ENCODE data around the gene GH1.

The GH1 gene

DNA sequence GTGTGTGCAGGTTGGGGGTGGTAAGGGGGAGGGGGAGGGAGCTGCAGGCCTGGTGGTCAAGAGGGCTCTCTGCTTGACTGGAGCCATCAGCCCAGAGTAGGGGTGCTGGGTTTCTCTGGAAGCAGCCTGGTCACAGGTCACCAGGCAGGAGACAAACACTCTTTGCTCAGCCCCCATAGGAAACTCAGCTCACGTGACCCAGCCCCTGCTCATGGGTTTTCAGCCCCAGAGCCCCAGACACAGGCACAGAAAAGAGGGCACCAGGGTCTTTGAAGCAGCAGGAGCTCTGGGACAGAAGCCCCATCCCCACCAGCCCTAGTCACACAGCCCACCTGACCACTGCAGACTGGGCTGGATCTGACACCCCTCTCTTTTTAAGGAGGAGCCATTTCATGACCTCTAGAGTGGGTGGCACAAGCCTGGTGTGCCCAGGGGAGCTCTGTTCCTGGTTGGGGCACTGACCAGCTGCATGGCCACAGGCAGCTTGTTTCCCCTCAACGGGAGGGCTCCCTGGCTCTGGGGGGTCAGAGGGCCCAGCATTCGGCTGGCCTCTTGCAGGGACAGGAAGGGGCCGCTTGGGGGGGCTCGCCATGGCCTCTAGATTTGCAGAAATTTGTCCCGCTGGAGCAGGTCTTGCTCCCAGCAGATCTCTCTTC is 27.3 kb upstream of the GH1 start:
- H3K4me3 ChIP-seq (ENCODE audit: control insufficient read depth, low read depth, low read length) = no peak overlapping the region
- TF ChIP-seq, protein P1, sequence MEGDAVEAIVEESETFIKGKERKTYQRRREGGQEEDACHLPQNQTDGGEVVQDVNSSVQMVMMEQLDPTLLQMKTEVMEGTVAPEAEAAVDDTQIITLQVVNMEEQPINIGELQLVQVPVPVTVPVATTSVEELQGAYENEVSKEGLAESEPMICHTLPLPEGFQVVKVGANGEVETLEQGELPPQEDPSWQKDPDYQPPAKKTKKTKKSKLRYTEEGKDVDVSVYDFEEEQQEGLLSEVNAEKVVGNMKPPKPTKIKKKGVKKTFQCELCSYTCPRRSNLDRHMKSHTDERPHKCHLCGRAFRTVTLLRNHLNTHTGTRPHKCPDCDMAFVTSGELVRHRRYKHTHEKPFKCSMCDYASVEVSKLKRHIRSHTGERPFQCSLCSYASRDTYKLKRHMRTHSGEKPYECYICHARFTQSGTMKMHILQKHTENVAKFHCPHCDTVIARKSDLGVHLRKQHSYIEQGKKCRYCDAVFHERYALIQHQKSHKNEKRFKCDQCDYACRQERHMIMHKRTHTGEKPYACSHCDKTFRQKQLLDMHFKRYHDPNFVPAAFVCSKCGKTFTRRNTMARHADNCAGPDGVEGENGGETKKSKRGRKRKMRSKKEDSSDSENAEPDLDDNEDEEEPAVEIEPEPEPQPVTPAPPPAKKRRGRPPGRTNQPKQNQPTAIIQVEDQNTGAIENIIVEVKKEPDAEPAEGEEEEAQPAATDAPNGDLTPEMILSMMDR (IDR thresholded peaks at IDR 0.05; ENCODE audit: control insufficient read depth, insufficient read depth, low read depth, low read length, missing control alignments) = no peak
- DNase-seq (ENCODE audit: low read depth) = no peak

DNA sequence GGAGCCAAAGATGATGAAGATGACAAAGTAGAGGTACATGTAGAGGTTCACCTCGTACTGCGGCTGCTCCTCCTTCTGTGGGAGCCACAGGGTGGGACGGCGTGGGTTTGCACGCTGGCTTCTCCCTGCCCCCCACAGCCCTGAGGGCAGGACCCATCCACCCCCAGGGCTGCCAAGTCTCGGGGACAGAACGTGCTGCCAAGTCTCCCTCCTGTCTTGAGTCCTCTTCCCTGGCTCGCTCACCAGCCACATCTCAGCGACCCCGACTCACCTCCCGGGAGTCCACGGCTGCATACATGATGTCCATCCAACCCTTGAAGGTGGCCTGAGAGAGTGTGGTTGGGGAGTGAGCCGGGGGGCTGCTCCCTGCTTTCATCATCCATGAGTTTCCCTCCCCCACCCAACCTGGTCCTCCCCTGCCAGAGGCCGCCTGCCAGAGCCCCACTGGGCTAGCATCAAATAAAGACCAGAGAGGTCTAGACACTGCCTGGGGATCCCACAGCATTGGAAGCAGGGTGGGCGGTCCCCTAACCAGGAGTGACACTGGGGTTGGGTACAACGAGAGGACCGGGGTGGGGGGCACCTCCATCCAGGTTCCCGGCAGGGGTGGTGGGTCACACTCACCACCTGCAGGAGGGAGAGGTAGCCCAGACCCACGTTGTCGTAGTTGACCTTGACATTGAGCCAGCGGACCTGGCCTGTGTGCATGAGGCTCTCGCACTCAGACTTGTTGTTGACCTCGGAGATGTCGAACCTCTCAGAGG is 26.3 kb upstream of the GH1 start:
- no peak for DNase-seq (ENCODE audit: low read depth)
- TF ChIP-seq, protein P1 (IDR thresholded peaks at IDR 0.05; ENCODE audit: control insufficient read depth, insufficient read depth, low read depth, low read length, missing control alignments) = no peak
- no peak overlapping the region for H3K4me3 ChIP-seq (ENCODE audit: control insufficient read depth, low read depth, low read length)

DNA sequence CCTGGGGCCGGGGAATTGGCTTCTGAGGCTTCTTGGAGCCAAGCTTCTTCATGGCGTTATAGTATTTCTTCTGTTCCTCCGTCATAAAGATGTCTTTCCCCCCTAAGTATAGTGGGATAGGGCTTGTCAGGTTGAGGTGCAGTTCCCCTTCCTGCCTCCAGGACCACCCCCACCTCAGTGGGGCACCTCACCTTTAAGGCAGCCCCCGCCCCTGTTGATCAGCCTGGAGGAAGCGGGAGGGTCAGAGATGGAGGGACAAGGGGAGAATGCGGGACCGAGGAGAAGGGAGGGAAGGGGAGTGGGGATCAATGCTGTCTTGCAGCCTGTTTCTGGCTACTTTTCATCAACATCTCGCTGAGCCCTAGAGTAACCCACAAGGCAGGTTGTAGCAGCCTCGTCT is 25.1 kb upstream of the GH1 start:
- no peak overlapping the region for H3K4me3 ChIP-seq (ENCODE audit: control insufficient read depth, low read depth, low read length)
- TF ChIP-seq, protein P1 (IDR thresholded peaks at IDR 0.05; ENCODE audit: control insufficient read depth, insufficient read depth, low read depth, low read length, missing control alignments) = peak; percentile 25
- DNase-seq (ENCODE audit: low read depth) = no peak

DNA sequence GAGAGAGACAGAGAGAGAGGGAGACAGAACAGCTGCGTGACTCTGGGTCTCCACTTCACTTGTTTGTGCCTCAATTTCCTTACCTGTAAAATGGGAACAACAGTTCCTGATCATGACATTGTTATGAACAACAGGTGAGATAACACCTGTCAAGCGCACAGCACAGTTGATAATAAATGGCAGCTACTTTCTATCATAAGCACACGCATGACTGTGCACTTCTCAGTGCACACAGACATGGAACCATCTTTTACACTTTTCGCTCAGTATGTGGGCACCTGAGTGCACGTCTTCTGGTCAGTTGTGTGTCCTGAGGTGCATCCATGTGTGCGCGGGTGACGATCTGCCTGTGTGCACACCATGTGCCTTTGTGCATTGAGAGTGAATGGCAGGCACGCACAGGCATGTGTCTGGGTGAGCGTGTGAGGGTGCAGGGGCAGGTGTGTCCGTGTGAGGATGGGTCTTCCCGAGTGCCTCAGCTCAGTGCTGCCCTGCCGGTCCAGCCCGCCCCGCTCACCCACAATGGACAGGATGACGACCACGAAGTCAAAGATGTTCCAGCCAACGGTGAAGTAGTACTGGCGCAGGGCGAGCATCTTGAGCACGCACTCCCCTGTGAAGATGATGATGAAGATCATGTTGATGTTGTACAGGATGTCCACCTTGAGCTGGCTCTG is 23.8 kb upstream of the GH1 start:
- H3K4me3 ChIP-seq (ENCODE audit: control insufficient read depth, low read depth, low read length) = no peak overlapping the region
- no peak for DNase-seq (ENCODE audit: low read depth)
- TF ChIP-seq, protein P1 (IDR thresholded peaks at IDR 0.05; ENCODE audit: control insufficient read depth, insufficient read depth, low read depth, low read length, missing control alignments) = no peak

DNA sequence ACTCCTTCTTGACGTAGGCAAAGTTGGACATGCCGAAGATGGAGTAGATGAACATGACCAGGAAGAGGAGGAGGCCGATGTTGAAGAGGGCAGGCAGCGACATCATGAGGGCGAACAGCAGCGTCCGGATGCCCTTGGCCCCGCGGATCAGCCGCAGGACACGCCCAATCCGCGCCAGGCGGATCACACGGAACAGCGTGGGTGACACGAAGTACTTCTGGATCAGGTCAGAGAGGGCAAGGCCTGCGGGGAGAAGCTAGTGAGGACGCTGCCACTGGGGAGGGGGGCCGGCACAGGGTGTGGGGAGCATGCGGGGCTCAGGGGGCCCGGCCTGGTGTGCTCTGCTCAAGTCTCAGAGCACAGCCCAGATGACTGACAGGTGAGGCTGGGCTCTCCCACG is 23.1 kb upstream of the GH1 start:
- TF ChIP-seq, protein P1 (IDR thresholded peaks at IDR 0.05; ENCODE audit: control insufficient read depth, insufficient read depth, low read depth, low read length, missing control alignments) = no peak
- no peak overlapping the region for H3K4me3 ChIP-seq (ENCODE audit: control insufficient read depth, low read depth, low read length)
- DNase-seq (ENCODE audit: low read depth) = no peak

DNA sequence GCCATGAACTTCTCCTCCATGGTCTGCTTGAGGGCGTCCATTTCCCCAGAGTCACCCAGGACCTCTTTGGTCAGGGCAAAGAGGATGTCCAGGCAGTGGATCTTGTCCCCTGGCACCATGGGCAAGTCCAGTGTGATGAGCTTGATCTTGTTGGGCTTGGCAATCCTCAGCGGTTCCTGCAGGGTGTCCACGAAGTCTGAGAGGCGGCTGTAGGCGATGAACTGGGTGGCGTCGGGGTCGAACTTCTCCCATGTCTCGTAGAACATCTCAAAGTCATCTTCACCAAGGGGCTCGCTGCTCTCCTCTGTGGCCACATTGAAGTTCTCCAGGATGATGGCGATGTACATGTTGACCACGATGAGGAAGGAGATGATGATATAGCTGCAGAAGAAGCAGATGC is 22.5 kb upstream of the GH1 start:
- no peak for DNase-seq (ENCODE audit: low read depth)
- TF ChIP-seq, protein P1 (IDR thresholded peaks at IDR 0.05; ENCODE audit: control insufficient read depth, insufficient read depth, low read depth, low read length, missing control alignments) = no peak
- H3K4me3 ChIP-seq (ENCODE audit: control insufficient read depth, low read depth, low read length) = no peak overlapping the region

All from AG09309 (cell line).